ENCODE data around the gene FAM3C. TPM values are rescaled to one million over a fixed set of nuclear protein-coding genes. Genes with fewer than 3 reads are reported as not detected.

FAM3C gene
- total and polyA plus RNA-seq, 2 of the 8 experiments (the other 6 are each of a cell fraction or from before 2014, with no cell fraction given): 27.0 to 77.7 TPM

DNA sequence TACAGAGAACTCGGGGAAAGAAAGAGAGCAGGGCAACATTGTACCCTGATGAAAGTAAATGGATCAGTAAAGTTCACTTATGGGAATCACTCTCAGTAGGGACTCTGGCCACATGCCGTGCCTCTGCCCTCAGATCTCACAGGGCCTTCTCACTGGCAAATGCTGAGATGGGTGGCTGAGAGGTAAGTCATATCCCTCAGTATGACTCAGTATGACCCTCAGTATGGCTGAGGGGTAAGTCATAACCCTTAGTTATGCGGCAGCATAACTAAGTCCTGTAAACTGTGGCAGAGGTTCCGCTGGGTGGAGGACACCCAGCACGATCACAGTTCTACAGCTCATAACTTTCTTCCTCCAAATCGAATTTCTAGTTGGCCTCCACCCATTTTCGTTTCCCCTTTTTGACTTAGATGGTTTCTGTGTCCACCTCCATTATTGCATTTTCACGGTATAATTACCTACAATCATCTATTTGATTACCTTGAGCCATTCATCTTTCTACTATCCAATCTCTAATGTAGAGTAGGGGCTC, 93.8 kb downstream of the FAM3C start:
- Histone ChIP-seq H2BK12ac (ENCODE audit: low read depth, low read length) (no peak overlapping the region), H4K20me1 (replicated peaks in 1 of 2; ENCODE audit: control insufficient read depth in 1 of 2, insufficient read depth in 2 of 2, low read length in 2 of 2) (no peaks in the 10 kb centered on the region), H3K4me3 (ENCODE audit: extremely low read depth in 1 of 4, insufficient read depth in 2 of 4, low read depth in 3 of 4, low read length in 4 of 4) (no peak overlapping the region), H3K36me3 (ENCODE audit: control insufficient read depth in 2 of 4, insufficient read depth in 4 of 4, low read length in 3 of 4) (no peaks in the 10 kb centered on the region; a peak in 1 of 8 replicates), H3K14ac (ENCODE audit: insufficient read length) (no peak overlapping the region), H2BK15ac (ENCODE audit: low read length) (no peak overlapping the region), H3K79me2 (ENCODE audit: control insufficient read depth in 1 of 2, insufficient read depth in 2 of 2, low read length in 2 of 2) (no peaks in the 10 kb centered on the region), H2BK20ac (ENCODE audit: low read length) (no peak overlapping the region), H3K9me3 (ENCODE audit: insufficient read depth in 2 of 2, low read depth in 1 of 2, low read length in 1 of 2) (no peaks in the 10 kb centered on the region), H3K4ac (replicated peaks; ENCODE audit: insufficient read length, low read depth, low read length) (no peak overlapping the region), H3K27me3 (replicated peaks in 1 of 4; ENCODE audit: control insufficient read depth in 3 of 4, extremely low read depth in 1 of 4, insufficient read depth in 3 of 4, low read length in 3 of 4) (no peaks in the 10 kb centered on the region), H3K23me2 (ENCODE audit: low read depth, low read length) (no peaks in the 10 kb centered on the region), H3K18ac (ENCODE audit: extremely low read depth, low read length) (no peak overlapping the region), H4K8ac (ENCODE audit: extremely low read depth, insufficient read depth, low read length) (no peak overlapping the region), H4K5ac (ENCODE audit: insufficient read length, low read depth, low read length) (no peak overlapping the region), H2AK5ac (ENCODE audit: low read depth, low read length) (no peak overlapping the region), H3K4me2 (ENCODE audit: insufficient read depth in 1 of 2, low read depth in 2 of 2, low read length in 2 of 2) (no peak overlapping the region), H4K91ac (replicated peaks; ENCODE audit: insufficient read length, low read length) (no peak overlapping the region), H2BK5ac (ENCODE audit: low read depth, low read length) (no peak overlapping the region), H3K79me1 (ENCODE audit: low read depth, low read length) (no peaks in the 10 kb centered on the region), H2BK120ac (replicated peaks; ENCODE audit: low read depth, low read length) (no peak overlapping the region), H3K4me1 (replicated peaks in 1 of 4; ENCODE audit: control insufficient read depth in 3 of 4, insufficient read depth in 4 of 4, low read length in 3 of 4) (no peaks in the 10 kb centered on the region), H3K56ac (replicated peaks; ENCODE audit: insufficient read length, low read depth, low read length) (no peak overlapping the region), H2AFZ (ENCODE audit: low read length) (peak overlapping the region; percentile 90), H3K9ac (replicated peaks in 1 of 4; ENCODE audit: extremely low read depth in 1 of 4, low read depth in 3 of 4, low read length in 3 of 4) (no peak overlapping the region), H3K23ac (ENCODE audit: insufficient read length) (no peak overlapping the region), H3K27ac (ENCODE audit: low read depth, low read length) (no peak overlapping the region)
- DNase-seq (ENCODE audit: low read depth in 1 of 2, low spot score in 2 of 2): no peak
- POLR2A ChIA-PET (ENCODE audit: partially characterized antibody): no interaction called here
- CTCF ChIA-PET (ENCODE audit: partially characterized antibody): no interaction called here
- 91% methylated on average over 8 of the region's 8 CpGs; no CpG with 5 or more reads in 1 of the 2 experiments for WGBS, 2 experiments (ENCODE audit: extremely low coverage in 1 of 2, insufficient coverage in 1 of 2, insufficient read length in 1 of 2, insufficient replicate concordance in 2 of 2, low coverage in 1 of 2, low lambda C conversion rate in 2 of 2, missing lambda C conversion rate in 1 of 2)
- FAIRE-seq: no peak
- TF ChIP-seq FOSL1 (IDR thresholded peaks at IDR 0.05; ENCODE audit: insufficient read depth, low read depth, low read length) (no peak), EZH2 (IDR thresholded peaks at IDR 0.05; ENCODE audit: low read depth, low read length, severe bottlenecking) (no peak), EP300 (IDR thresholded peaks at IDR 0.05; ENCODE audit: borderline replicate concordance in 1 of 2, low read depth in 2 of 2, low read length in 2 of 2) (no peak), YY1 (IDR thresholded peaks at IDR 0.05; ENCODE audit: low read depth, low read length) (no peak), POU5F1 (IDR thresholded peaks at IDR 0.05; ENCODE audit: low read depth, low read length) (no peak), E2F6 (IDR thresholded peaks at IDR 0.05) (no peak), TEAD4 (IDR thresholded peaks at IDR 0.05; ENCODE audit: low read depth, low read length) (no peak), MAFK (IDR thresholded peaks at IDR 0.05; ENCODE audit: low read depth, low read length) (no peak), NANOG (IDR thresholded peaks at IDR 0.05; ENCODE audit: insufficient read depth, low read depth, low read length, poor library complexity, severe bottlenecking) (no peak), POLR2A (IDR thresholded peaks at IDR 0.05; ENCODE audit: control extremely low read depth in 1 of 2, low read depth in 2 of 2, low read length in 2 of 2) (no peak), SP2 (IDR thresholded peaks at IDR 0.05; ENCODE audit: low read length) (no peak), BACH1 (IDR thresholded peaks at IDR 0.05; ENCODE audit: low read length) (no peak)
- TF ChIP-seq, protein P1, sequence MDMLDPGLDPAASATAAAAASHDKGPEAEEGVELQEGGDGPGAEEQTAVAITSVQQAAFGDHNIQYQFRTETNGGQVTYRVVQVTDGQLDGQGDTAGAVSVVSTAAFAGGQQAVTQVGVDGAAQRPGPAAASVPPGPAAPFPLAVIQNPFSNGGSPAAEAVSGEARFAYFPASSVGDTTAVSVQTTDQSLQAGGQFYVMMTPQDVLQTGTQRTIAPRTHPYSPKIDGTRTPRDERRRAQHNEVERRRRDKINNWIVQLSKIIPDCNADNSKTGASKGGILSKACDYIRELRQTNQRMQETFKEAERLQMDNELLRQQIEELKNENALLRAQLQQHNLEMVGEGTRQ (IDR thresholded peaks at IDR 0.05; ENCODE audit: low read length): no peak
